Anterior cingulate cortex (tissue), 58 donors: ENCODE data around the gene DLG1.

ENCODE experiments used
- DNase-seq, 58 donors: peaks; one replicate each; lab custom pipeline; 2025; lab: John Stamatoyannopoulos, UW

The DLG1 gene

GRCh38 chr3:197298341-197298944, at the start of gene DLG1:
DLG1 (minus strand) TSS chr3:197298612; CDS start chr3:197297204, 1,408 bp downstream.
- DNase-seq = peak in 49 of 58 donors; percentile 12 to 80 (median 67)

- no peak for DNase-seq
Observed at GRCh38 chr3:197348014-197348413, 49.6 kb upstream of the DLG1 start.

- DNase-seq = no peak
Observed at GRCh38 chr3:197345390-197345789, 47.0 kb upstream of the DLG1 start.

GRCh38 chr3:197344582-197345318, 46.3 kb upstream of the DLG1 start:
- DNase-seq = no peak

- DNase-seq = no peak
Observed at GRCh38 chr3:197343656-197344408, 45.4 kb upstream of the DLG1 start.

GRCh38 chr3:197343111-197343510, 44.7 kb upstream of the DLG1 start:
- DNase-seq = no peak

- no peak for DNase-seq
Observed at GRCh38 chr3:197340521-197340871, 42.1 kb upstream of the DLG1 start.

- no peak for DNase-seq
Observed at GRCh38 chr3:197339841-197340520, 41.6 kb upstream of the DLG1 start.

GRCh38 chr3:197338586-197338985, 40.2 kb upstream of the DLG1 start:
- no peak for DNase-seq

- DNase-seq = no peak
Observed at GRCh38 chr3:197337656-197338055, 39.2 kb upstream of the DLG1 start.

GRCh38 chr3:197337214-197337613, 38.8 kb upstream of the DLG1 start:
- no peak for DNase-seq

- DNase-seq = no peak
Observed at GRCh38 chr3:197336348-197336747, 37.9 kb upstream of the DLG1 start.

- DNase-seq = no peak
Observed at GRCh38 chr3:197335428-197336132, 37.2 kb upstream of the DLG1 start.

GRCh38 chr3:197333901-197334639, 35.7 kb upstream of the DLG1 start:
- no peak for DNase-seq

- DNase-seq = no peak
Observed at GRCh38 chr3:197331131-197331530, 32.7 kb upstream of the DLG1 start.

GRCh38 chr3:197329382-197329781, 31.0 kb upstream of the DLG1 start:
- peak in 12 of 58 donors; percentile 2 to 76 (median 26) for DNase-seq

GRCh38 chr3:197328198-197328597, 29.8 kb upstream of the DLG1 start:
- peak in 1 of 58 donors; percentile 14 for DNase-seq

- DNase-seq = peak in 36 of 58 donors; percentile 3 to 79 (median 30)
Observed at GRCh38 chr3:197327701-197328100, 29.3 kb upstream of the DLG1 start.

GRCh38 chr3:197325773-197326172, 27.4 kb upstream of the DLG1 start:
- DNase-seq = no peak

- no peak for DNase-seq
Observed at GRCh38 chr3:197322149-197322548, 23.7 kb upstream of the DLG1 start.
